Measurements from ENCODE around the gene GPC5. TPM values are rescaled to one million over a fixed set of nuclear protein-coding genes. Genes with fewer than 3 reads are reported as not detected.
"Not testable (repeated sequence)": the region's sequence is repeated elsewhere in the genome, so short reads cannot be mapped to it uniquely, and the experiment has no call there.

GPC5 gene
- not detected in 2 replicates for total RNA-seq (2014; rRNA removed; shearing (Covaris generic))

GRCh38 chr13:91398413-91399188, at the start of gene GPC5:
GPC5 (plus strand) TSS chr13:91398621.
- peaks cover 5% of the 10 kb centered on the region; the same call in 1 of the 2 replicates for H3K4me1 ChIP-seq (replicated peaks)
- H3K36me3 ChIP-seq = no peaks in the 10 kb centered on the region
- no peaks in the 10 kb centered on the region for H3K9me3 ChIP-seq (replicated peaks)
- H3K4me3 ChIP-seq = peak within 1 kb of the TSS; percentile 26
- DNase-seq (ENCODE audit: low read depth in 1 of 2, low spot score in 2 of 2) = peak; percentile 29 to 55
- H3K27me3 ChIP-seq (replicated peaks) = peaks cover 19% of the 10 kb centered on the region
- H3K27ac ChIP-seq = no peak within 1 kb of the TSS

- peak overlapping the region; percentile 100 for H3K4me3 ChIP-seq
- H3K27ac ChIP-seq = peak overlapping the region; percentile 89
- H3K36me3 ChIP-seq = peaks cover 57% of the 10 kb centered on the region
- H3K27me3 ChIP-seq (replicated peaks) = peaks cover 29% of the 10 kb centered on the region
- peak; percentile 84 to 86 for DNase-seq (ENCODE audit: low read depth in 1 of 2, low spot score in 2 of 2)
- peaks cover 3% of the 10 kb centered on the region; the same call in 1 of the 2 replicates for H3K9me3 ChIP-seq (replicated peaks)
- peaks cover 16% of the 10 kb centered on the region for H3K4me1 ChIP-seq (replicated peaks)
These were observed 49.5 kb upstream of the GPC5 start for GRCh38 chr13:91348906-91349435.

- Histone ChIP-seq H3K27me3 (replicated peaks) (peaks cover 17% of the 10 kb centered on the region), H3K27ac (no peak overlapping the region), H3K4me1 (replicated peaks) (peaks cover 16% of the 10 kb centered on the region), H3K36me3 (peaks cover 70% of the 10 kb centered on the region), H3K9me3 (replicated peaks) (peaks cover 3% of the 10 kb centered on the region; the same call in 1 of the 2 replicates), H3K4me3 (no peak overlapping the region)
- DNase-seq (ENCODE audit: low read depth in 1 of 2, low spot score in 2 of 2) = no peak
These were observed 48.2 kb upstream of the GPC5 start for GRCh38 chr13:91349992-91350911.

GRCh38 chr13:91351123-91351522, 47.3 kb upstream of the GPC5 start:
- Histone ChIP-seq H3K36me3 (peaks cover 75% of the 10 kb centered on the region), H3K4me3 (no peak overlapping the region), H3K9me3 (replicated peaks) (peaks cover 3% of the 10 kb centered on the region; the same call in 1 of the 2 replicates), H3K4me1 (replicated peaks) (peaks cover 16% of the 10 kb centered on the region), H3K27ac (no peak overlapping the region), H3K27me3 (replicated peaks) (peaks cover 10% of the 10 kb centered on the region)
- no peak for DNase-seq (ENCODE audit: low read depth in 1 of 2, low spot score in 2 of 2)

DNA sequence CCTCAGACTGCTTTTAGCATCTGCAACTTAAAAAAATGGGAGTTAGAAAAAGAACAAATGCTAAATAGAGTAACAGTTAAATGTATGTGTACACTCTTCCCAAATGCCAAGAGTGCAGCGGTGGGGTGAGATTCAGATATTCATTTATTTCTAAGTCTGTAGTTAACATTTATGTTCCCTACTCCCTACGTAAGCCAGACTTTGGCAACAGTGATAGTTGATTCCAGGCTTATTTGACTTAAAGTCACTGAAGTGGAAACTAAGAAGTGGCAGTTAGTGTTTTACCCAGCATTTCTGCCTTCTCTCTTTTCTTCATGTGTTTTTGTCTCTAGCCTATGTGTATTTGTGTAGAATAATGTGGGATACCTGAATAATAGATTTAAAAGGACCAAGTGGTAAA, 46.4 kb upstream of the GPC5 start:
- no peak for DNase-seq (ENCODE audit: low read depth in 1 of 2, low spot score in 2 of 2)

DNA sequence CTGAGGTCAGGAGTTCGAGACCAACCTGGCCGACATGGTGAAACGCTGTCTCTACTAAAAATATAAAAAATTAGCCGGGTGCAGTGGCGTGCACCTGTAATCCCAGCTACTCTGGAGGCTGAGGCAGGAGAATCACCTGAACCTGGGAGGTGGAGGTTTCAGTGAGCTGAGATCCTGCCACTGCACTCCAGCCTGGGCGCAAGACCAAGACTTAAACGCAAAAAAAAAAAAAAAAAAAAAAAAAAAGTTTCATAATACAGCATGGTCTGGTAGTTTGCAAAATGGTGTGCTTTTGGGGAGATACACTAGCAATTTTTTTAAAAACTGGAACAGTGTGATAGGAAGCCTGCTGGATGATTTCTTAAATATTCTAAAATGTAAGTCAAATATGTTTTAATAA, 45.5 kb upstream of the GPC5 start:
- H3K4me3 ChIP-seq; H3K27ac ChIP-seq; H3K9me3 ChIP-seq (replicated peaks); DNase-seq (ENCODE audit: low read depth in 1 of 2, low spot score in 2 of 2); H3K4me1 ChIP-seq (replicated peaks); H3K27me3 ChIP-seq (replicated peaks): not testable (repeated sequence)
- peaks cover 75% of the 10 kb centered on the region for H3K36me3 ChIP-seq

More for the DNA sequence above, 46.4 kb upstream of the GPC5 start:
- Histone ChIP-seq H3K36me3 (peaks cover 79% of the 10 kb centered on the region), H3K4me3 (no peak overlapping the region), H3K27me3 (replicated peaks) (peaks cover 3% of the 10 kb centered on the region), H3K4me1 (replicated peaks) (peaks cover 14% of the 10 kb centered on the region), H3K9me3 (replicated peaks) (peaks cover 3% of the 10 kb centered on the region; the same call in 1 of the 2 replicates), H3K27ac (no peak overlapping the region)

- Histone ChIP-seq H3K9me3 (replicated peaks) (peaks cover under 1% of the 10 kb centered on the region; the same call in 1 of the 2 replicates), H3K27ac (no peak overlapping the region), H3K4me3 (no peak overlapping the region), H3K27me3 (replicated peaks) (no peaks in the 10 kb centered on the region), H3K36me3 (peaks cover 72% of the 10 kb centered on the region), H3K4me1 (replicated peaks) (peaks cover 7% of the 10 kb centered on the region; the same call in 1 of the 2 replicates)
- DNase-seq (ENCODE audit: low read depth in 1 of 2, low spot score in 2 of 2) = no peak
These were observed 44.9 kb upstream of the GPC5 start for GRCh38 chr13:91353494-91353893.

GRCh38 chr13:91355099-91355825, 43.2 kb upstream of the GPC5 start:
- H3K27ac ChIP-seq = no peak overlapping the region
- no peak overlapping the region for H3K4me3 ChIP-seq
- no peak for DNase-seq (ENCODE audit: low read depth in 1 of 2, low spot score in 2 of 2)
- no peaks in the 10 kb centered on the region for H3K4me1 ChIP-seq (replicated peaks)
- H3K27me3 ChIP-seq (replicated peaks) = no peaks in the 10 kb centered on the region
- peaks cover 57% of the 10 kb centered on the region for H3K36me3 ChIP-seq
- H3K9me3 ChIP-seq (replicated peaks) = no peaks in the 10 kb centered on the region

GRCh38 chr13:91355826-91356710, 42.4 kb upstream of the GPC5 start:
- H3K27ac ChIP-seq = no peak overlapping the region
- H3K4me1 ChIP-seq (replicated peaks) = no peaks in the 10 kb centered on the region
- no peak overlapping the region for H3K4me3 ChIP-seq
- H3K27me3 ChIP-seq (replicated peaks) = no peaks in the 10 kb centered on the region
- DNase-seq (ENCODE audit: low read depth in 1 of 2, low spot score in 2 of 2) = no peak
- peaks cover 49% of the 10 kb centered on the region for H3K36me3 ChIP-seq
- H3K9me3 ChIP-seq (replicated peaks) = no peaks in the 10 kb centered on the region

DNA sequence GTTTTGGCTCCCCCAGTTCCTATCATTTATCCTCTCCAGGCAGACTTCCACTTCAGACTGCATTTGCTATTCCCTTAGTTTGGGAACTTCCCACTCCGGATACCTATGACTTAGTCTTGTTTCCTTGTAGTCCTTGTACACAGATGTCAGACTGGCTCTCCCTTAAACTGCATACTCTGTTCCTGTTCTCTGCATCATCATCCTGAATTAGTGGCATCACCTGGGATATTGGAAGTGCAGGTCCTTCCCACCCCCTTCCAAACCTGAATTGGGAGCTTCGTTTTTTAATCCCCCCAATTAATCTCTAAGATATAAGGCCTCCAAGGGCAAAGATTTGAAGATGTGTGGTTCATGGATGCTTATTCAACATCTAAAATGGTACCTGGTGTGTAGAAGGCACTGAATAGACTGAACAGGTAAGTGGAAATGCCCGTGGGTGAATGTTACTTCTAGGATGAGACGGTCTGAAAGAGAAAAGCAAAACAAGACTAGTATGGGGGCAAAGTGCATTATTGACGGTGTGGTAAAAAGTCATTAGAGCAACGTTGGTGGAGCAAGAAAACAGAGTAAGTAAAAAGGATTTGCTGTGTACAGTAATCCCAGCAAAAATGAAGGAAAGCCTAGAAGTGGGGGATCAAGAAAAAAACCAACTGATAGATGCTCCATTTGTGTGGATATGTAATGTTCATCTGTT, 41.4 kb upstream of the GPC5 start:
- DNase-seq (ENCODE audit: low read depth in 1 of 2, low spot score in 2 of 2) = no peak
- Histone ChIP-seq H3K36me3 (peaks cover 39% of the 10 kb centered on the region), H3K4me3 (no peak overlapping the region), H3K27ac (no peak overlapping the region), H3K9me3 (replicated peaks) (no peaks in the 10 kb centered on the region), H3K27me3 (replicated peaks) (no peaks in the 10 kb centered on the region), H3K4me1 (replicated peaks) (no peaks in the 10 kb centered on the region)

DNA sequence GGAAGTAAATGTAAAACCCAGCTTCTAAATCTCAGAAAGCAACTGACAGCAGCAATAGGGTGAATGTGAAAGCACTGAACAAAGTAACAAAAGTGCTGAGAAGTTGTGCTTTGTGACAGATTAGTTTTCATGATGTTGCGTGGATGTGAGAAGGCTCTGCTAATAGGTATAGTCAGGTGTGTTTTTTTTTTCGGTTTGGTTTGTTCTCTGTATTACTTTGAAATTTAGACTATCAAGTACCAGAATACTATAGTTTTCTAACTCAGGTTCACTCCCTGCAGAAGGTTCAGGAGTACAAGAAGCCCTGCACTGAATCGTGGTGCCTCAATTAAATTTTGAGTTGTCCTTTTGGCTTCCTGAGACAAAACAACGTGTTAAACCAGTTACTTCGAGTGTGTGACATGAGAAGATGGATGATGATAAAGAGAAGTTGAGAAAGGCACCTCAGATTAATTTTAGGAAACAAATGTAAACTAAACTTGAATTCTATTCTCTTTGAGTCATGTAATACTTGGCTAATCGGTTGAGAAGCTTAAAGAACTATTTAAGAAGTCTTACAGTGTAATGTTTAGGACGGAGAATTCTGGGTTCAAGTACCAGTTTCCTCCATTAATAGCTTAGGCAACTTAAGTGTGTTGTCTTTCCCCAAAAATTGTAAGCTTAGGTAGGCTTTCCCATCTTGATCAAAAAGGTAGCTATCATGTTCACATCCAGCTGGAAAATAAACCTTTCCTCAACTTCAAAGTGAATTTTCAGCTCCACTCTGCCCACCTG, 40.6 kb upstream of the GPC5 start:
- Histone ChIP-seq H3K4me3 (no peak overlapping the region), H3K36me3 (peaks cover 32% of the 10 kb centered on the region), H3K27me3 (replicated peaks) (no peaks in the 10 kb centered on the region), H3K27ac (no peak overlapping the region), H3K4me1 (replicated peaks) (no peaks in the 10 kb centered on the region), H3K9me3 (replicated peaks) (no peaks in the 10 kb centered on the region)
- DNase-seq (ENCODE audit: low read depth in 1 of 2, low spot score in 2 of 2) = no peak

All from SJSA1 (cell line).